ENCODE measurements around the gene TMEM181.
A peak's percentile ranks its signal among the peaks of the same experiment; 100 is the strongest.
"Not testable (repeated sequence)": the region's sequence is repeated elsewhere in the genome, so short reads cannot be mapped to it uniquely, and the experiment has no call there.

Gene TMEM181

DNA sequence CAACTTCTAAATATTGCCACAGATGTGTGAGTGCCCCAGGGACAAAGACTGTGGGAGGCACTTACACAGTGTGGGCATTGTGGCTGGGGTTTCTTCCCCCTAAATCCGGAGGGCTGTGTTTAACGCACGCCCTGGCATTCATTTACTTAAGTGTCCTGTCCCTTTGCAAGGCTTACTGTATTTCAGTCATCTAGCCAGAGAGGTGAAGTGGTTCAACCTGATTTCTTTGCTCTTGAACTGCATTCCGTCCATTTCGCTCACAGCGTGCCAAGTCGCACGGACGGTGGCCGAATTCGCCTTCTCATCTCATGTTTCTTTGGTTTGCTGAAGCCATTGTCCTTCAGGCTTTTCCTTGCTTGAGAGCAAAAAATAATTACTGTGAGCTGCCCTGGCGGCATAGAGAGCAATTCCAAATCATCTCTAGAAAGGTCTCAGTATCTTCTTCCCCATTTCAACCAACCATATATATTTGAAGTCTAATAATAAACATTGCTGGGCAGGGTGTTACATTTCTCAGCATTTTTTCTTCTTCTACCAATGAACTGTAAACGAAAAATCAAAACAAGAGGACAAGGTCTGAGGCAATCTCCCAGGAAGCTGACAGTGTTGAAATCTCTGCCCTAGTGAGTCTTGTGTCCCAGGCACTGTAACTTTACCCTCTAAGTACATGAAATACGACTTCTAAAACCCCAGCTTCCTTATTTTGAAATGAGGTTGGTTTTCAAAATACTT is 106.9 kb downstream of the TMEM181 start:
- no peak for TF ChIP-seq CTCF (IDR thresholded peaks at IDR 0.05)
- DNase-seq (ENCODE audit: low spot score) = no peak
- Histone ChIP-seq H3K4me3 (no peak overlapping the region), H3K27ac (peak overlapping the region in 1 of 2 donors; percentile 42)

- no peak for DNase-seq (ENCODE audit: low spot score)
- TF ChIP-seq CTCF (IDR thresholded peaks at IDR 0.05) = no peak
- Histone ChIP-seq H3K27ac (peak overlapping the region in 1 of 2 donors; percentile 31), H3K4me3 (no peak overlapping the region)
Observed at GRCh38 chr6:158667360-158667981, 107.6 kb downstream of the TMEM181 start.

DNA sequence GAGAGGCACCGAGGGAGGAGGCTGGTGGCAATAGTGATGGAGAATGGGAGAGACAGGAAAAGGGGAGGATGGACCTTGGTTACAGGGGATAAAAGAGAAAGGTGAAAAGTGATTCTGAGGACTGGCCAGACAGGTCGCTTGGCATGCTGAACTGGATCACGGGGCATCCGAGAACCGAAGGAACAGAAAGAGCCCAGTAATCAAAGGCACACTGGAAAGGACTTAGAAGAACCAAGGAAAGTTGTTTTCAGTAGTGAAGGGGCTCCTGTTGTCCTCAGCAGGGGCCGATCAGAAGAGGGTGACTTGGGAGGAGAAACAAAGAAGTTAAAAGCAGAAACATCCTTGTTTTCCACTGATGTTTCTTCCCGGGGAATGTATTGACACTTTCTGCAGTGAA is 108.8 kb downstream of the TMEM181 start:
- no peak overlapping the region for H3K27ac ChIP-seq
- no peak for TF ChIP-seq CTCF (IDR thresholded peaks at IDR 0.05)
- H3K4me3 ChIP-seq = no peak overlapping the region
- DNase-seq (ENCODE audit: low spot score) = no peak

GRCh38 chr6:158669145-158670035 is 109.5 kb downstream of the TMEM181 start:
- no peak for DNase-seq (ENCODE audit: low spot score)
- TF ChIP-seq CTCF (IDR thresholded peaks at IDR 0.05) = no peak
- Histone ChIP-seq H3K27ac (no peak overlapping the region), H3K4me3 (no peak overlapping the region)

GRCh38 chr6:158672119-158672518 is 112.2 kb downstream of the TMEM181 start:
- H3K4me3 ChIP-seq; DNase-seq (ENCODE audit: low spot score); H3K27ac ChIP-seq: not testable (repeated sequence)

DNA sequence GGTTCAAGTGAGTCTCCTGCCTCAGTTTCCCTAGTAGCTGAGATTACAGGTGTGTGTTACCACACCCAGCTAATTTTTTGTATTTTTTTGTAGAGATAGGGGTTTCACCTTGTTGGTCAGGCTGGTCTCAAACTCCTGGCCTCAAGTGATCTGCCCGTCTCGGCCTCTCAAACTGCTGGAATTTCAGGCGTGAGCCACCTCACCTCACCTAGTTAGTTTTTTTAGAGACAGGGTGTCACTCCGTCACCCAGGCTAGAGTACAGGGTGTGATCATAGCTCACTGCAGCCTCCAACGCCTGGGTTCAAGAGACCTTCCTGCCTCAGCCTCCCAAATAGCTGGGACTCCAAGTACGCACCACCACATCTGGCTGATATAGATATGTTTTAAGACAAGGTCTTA is 112.8 kb downstream of the TMEM181 start:
- DNase-seq (ENCODE audit: low spot score) = no peak

More for the DNA sequence above, 112.8 kb downstream of the TMEM181 start:
- Histone ChIP-seq H3K4me3 (no peak overlapping the region), H3K27ac (no peak overlapping the region)
- TF ChIP-seq CTCF (IDR thresholded peaks at IDR 0.05) = no peak

All from coronary artery (tissue), 2 donors.